Left forelimb (tissue), 1 donor: ENCODE results near the gene PCNP.
"Not testable (repeated sequence)": the region's sequence is repeated elsewhere in the genome, so short reads cannot be mapped to it uniquely, and the experiment has no call there.

Source experiments
- DNase-seq: peaks from one replicate; pipeline ENCODE4 v3.0.0-alpha.2; 2018; ENCODE audit warnings: low spot score

Gene PCNP

DNA sequence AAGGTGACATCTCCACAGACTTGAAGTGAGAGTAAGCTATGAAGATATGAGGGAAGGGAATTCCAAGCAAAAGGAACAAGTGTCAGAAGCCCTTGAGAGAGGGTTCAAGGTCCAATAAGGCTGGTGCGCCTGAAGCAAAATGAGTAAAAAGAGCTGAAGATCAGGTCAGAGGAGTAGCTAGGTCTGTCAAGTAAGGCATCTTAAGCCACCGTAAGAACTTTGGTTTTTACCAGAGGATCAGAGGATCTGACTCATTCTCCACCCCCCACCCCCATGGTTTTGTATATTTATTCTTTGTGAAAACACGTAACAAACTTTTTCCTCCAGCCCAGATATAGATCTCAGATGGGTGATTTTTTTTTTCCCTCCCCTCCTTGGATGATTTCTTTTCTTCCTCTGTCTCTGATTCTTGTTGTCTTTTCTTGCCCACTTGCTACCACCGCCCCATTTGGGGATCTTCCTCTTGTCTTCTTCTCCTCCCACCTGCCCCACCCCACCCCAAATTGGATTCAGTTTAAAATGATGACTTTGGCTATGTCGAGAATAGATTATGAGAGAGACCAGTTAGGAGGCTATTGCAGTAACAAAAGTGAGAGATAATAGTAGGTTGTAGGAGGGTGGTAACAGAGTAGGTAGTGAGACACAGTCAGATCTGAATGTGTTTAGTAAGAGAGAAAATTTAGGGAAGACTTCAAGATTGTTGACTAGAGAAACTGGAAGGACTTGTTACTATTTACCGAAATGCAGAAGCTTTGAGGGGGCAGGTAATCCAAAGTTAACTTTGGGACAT is 6.3 kb upstream of the PCNP start:
- no peak for DNase-seq

DNA sequence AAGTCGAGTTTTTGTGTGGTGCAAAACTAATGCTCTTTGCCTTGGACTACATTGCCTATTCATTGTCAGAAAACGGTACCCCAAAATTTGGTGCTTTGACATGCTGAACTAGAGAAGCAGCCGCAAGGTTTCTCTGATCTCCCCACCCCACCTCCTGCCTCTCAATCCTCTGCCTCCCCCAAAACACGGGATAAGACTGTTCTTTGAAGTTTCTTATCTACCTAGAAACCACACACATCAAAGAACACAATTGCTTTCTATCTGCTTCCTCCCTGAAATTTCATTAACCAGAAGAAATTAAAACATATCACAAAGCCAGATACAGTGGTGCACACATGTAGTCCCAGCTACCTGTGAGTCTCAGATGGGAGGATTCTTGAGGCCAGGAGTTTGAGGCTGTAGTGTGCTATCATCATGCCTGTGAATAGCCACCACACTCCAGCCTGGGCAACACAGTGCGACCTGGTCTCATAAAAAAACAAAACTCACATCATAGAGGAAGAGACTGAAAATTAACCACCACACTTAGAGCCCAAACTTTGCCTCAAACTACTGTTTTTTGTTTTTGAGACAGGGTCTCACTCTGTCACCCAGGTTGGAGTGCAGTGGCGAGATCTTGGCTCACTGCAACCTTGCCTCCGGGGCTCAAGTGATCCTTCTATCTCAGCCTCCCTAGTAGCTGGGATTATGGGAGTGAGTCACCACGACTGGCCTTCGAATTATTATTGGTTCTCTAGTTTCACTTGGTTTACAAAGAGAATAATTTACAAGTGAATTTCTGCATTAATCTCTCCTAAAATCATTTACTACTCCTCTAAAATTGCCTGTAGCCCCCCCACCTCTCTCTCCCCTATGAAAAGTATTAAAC is 2.7 kb upstream of the PCNP start:
- DNase-seq: no peak

DNA sequence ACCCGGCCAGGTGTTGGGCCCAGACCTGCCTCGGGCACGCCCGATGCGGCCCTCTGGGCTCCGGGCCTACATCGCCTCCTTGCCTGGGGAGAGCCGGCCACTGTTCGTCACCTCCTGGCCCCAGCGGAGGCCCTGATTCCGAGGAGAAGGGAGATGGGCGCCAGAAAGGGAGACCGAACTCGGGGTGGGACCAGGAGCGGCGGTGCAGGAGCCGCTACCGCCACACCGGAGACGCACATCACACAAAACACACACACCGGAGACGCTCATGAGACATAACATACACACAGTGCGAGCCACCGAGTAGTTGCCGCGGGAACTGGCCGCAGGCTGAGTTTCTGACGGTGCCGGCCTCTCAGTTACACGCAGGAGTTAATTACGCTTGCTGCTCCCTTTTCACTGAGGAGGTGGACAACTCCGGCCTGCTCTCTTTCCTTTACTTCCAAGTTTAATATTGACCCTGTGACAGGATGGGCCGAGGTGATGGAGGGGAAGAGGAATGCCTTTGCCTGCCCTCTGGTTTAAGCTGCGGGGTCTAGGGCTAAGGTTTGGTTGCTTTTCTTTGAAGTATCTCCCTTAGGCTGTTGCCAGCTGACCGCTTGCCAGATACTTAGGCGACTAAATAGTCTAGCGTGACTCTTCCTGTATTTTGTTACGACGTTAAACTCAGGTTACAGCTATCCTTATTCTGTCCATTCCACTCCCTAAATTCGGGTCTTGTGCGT is 570 bp downstream of the PCNP start:
- DNase-seq: no peak

- DNase-seq: no peak
Measured at GRCh38 chr3:101577286-101577685, 3.3 kb downstream of the PCNP start.

GRCh38 chr3:101588616-101589015 is 14.6 kb downstream of the PCNP start:
- DNase-seq: no peak

- DNase-seq: no peak
Measured at GRCh38 chr3:101591071-101591470, 17.1 kb downstream of the PCNP start.

DNA sequence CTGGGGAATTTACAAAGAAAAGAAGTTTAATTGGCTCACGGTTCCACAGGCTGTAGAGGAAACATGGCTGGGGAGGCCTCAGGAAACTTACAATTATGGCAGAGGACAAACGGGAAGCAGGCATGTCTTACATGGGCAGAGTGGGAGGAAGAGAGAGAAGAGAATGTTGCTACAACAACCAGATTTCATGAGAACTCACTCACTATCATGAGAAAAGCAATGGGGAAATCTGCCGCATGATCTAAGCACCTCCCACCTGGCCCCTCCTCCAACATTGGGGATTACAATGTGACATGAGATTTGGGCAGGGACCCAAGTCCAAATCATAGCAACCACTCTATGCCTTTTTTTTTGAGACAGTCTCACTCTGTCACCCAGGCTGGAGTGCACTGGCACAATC is 28.8 kb downstream of the PCNP start:
- DNase-seq: no peak

GRCh38 chr3:101603184-101603583 is 29.2 kb downstream of the PCNP start:
- no peak for DNase-seq

DNA sequence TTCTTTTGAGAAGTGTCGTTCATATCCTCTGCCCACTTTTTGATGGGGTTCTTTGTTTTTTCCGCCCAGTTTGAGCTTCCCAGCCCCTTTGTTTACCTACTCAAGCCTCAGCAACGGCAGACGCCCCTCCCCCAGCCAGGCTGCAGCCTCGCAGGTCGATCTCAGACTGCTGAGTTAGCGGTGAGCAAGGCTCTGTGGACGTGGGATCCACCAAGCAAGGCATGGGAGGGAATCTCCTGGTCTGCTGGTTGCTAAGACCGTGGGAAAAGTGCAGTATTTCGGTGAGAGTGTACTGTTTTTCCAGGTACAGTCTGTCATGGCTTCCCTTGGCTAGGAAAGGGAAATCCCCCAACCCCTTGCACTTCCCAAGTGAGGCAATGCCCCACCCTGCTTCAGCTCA is 31.4 kb downstream of the PCNP start:
- not testable (repeated sequence) for DNase-seq

GRCh38 chr3:101611023-101611422 is 37.0 kb downstream of the PCNP start:
- DNase-seq: no peak

- DNase-seq: not testable (repeated sequence)
Measured at GRCh38 chr3:101613014-101613413, 39.0 kb downstream of the PCNP start.

DNA sequence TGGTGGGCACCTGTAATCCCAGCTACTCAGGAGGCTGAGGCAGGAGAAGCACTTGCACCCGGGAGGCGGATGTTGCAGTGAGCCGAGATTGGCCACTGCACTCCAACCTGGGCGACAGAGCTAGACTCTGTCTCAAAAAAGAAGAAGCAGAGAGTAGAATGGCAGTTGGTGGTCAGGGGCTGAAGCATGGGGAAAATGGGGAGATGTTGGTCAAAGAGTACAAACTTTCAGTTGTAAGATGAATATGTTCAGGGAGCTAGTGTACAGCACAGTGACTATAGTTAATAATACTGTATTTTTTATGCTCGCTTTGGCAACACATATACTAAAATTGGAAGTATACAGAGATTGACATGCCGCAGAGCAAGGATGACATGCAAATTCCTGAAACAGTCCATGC is 41.5 kb downstream of the PCNP start:
- no peak for DNase-seq

DNA sequence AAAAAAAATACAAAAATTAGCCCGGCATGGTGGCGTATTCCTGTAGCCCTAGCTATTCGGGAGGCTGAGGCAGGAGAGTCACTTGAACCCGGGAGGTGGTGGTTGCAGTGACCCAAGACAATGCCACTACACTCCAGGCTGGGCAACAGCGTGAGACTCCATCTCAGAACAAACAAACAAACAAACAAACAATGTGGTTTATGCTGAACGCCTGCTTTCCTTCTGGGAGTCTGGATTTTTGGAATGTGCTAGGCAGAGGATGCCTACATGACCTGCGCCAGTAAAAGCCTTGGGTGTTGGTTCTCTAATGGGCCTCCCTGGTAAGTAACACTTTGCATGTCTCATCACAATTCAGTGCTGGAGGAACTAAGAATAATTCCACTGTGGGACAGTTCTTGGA is 43.5 kb downstream of the PCNP start:
- DNase-seq: no peak

GRCh38 chr3:101618726-101619125 is 44.7 kb downstream of the PCNP start:
- no peak for DNase-seq

DNA sequence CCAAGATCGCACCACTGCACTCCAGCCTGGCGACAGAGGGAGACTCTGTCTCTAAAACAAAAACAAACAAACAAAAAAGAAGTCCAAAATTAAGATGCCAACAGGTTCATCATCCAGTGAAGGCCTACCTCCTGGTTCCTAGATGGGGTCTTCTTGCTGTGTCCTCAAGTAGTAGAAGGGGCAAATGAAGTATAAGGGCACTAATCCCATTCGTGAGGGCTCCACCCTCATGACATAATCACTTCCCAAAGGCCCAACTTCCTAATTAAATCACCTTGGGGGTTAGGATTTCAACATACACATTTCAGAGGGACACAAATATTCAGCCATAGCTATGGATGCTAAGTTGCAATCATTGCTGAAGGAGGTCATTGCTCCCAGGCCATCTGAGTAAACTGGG is 45.8 kb downstream of the PCNP start:
- no peak for DNase-seq

- DNase-seq: no peak
Measured at GRCh38 chr3:101623656-101624055, 49.7 kb downstream of the PCNP start.

- DNase-seq: no peak
Measured at GRCh38 chr3:101624857-101625256, 50.9 kb downstream of the PCNP start.

DNA sequence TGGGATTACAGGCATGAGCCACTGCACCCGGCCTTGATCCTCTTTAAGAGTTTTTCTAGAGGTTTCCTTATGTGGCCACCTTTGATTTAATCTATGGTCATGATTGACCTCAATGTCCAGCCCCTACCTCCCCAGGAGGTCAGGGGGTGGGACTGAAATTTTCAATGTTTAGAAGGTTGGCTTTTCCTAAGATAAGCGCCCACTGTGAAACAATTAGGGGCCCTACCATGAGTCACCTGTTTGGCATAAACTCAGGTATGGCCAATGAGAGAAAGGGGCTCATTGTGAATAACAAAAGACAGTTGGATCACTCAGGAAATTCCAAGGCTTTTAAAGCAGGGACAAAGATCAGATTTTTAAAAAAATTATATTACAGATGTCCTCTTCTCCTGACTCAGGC is 51.9 kb downstream of the PCNP start:
- DNase-seq: no peak

GRCh38 chr3:101629219-101629618 is 55.2 kb downstream of the PCNP start:
- no peak for DNase-seq

DNA sequence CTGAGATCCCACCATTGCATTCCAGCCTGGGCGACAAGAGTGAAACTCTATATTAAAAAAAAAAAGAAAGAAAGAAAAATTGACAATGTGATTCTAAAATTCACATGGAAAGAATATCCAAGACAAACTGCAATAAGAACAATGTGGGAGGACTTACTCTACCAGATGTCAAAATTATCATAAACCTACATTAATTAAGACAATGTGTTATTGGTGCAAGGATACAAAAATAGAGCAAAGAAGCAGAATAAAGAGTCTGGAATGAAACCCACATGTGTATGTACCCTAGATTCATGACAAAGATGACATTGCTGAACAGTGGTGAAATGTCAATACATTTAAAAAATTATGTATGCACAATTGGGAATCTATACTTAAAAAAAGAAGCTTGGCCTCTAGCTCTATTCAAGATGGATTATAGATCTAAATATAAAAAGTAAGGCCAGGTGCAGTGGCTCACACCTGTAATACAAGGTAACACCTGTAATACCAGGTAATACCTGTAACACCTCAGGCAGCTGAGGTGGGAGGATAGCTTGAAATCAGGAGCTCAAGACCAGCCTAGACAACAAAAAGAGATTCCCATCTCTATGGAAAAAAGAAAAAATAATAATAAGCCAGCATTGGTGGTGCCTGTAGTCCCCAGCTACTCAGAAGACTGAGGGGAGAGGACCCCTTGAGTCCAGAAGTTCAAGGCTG is 57.3 kb downstream of the PCNP start:
- no peak for DNase-seq

- not testable (repeated sequence) for DNase-seq
Measured at GRCh38 chr3:101631959-101632358, 58.0 kb downstream of the PCNP start.

GRCh38 chr3:101632586-101632985 is 58.6 kb downstream of the PCNP start:
- DNase-seq: no peak
